GM12865 (cell line): ENCODE measurements around the gene PCDH20.
A peak's percentile ranks its signal among the peaks of the same experiment; 100 is the strongest.
"Not testable (repeated sequence)": the region's sequence is repeated elsewhere in the genome, so short reads cannot be mapped to it uniquely, and the experiment has no call there.

Experiments
- DNase-seq: peaks from one replicate; pipeline ENCODE4 v3.0.0; 2010; ENCODE audit warnings: low read depth
- H3K4me3 ChIP-seq: 2 replicates; pipeline ENCODE4 v1.5.1; 2011; ENCODE audit warnings: mild to moderate bottlenecking, low read depth, low read length, control low read depth
- TF ChIP-seq, protein P1 (sequence below): IDR thresholded peaks from 2 replicates; pipeline ENCODE4 v1.5.1; 2011; ENCODE audit warnings: low read length, control low read depth, low read depth, inconsistent platforms; ENCODE audit not compliant: insufficient read depth; ENCODE audit errors: missing control alignments

PCDH20 gene

DNA sequence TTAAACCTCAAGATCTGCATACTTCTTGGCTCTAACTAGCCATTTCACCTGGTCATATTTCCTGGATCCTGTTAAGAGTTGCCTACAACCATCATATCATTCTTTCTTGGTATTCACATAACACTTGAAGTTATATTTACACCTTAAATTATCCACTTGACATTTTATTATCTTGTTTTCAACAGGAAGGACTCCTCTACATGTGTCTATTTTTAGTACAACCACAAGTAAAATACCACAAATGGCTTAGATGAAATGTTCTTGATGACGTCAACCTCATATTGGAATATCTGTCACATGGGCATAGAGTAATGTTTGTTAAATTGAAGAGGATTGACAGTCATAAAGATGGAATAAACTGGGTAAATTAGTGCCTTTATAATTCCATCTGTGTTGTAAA is 9.4 kb downstream of the PCDH20 start:
- TF ChIP-seq, protein P1, sequence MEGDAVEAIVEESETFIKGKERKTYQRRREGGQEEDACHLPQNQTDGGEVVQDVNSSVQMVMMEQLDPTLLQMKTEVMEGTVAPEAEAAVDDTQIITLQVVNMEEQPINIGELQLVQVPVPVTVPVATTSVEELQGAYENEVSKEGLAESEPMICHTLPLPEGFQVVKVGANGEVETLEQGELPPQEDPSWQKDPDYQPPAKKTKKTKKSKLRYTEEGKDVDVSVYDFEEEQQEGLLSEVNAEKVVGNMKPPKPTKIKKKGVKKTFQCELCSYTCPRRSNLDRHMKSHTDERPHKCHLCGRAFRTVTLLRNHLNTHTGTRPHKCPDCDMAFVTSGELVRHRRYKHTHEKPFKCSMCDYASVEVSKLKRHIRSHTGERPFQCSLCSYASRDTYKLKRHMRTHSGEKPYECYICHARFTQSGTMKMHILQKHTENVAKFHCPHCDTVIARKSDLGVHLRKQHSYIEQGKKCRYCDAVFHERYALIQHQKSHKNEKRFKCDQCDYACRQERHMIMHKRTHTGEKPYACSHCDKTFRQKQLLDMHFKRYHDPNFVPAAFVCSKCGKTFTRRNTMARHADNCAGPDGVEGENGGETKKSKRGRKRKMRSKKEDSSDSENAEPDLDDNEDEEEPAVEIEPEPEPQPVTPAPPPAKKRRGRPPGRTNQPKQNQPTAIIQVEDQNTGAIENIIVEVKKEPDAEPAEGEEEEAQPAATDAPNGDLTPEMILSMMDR, result no peak
- no peak overlapping the region for H3K4me3 ChIP-seq
- DNase-seq, result no peak

DNA sequence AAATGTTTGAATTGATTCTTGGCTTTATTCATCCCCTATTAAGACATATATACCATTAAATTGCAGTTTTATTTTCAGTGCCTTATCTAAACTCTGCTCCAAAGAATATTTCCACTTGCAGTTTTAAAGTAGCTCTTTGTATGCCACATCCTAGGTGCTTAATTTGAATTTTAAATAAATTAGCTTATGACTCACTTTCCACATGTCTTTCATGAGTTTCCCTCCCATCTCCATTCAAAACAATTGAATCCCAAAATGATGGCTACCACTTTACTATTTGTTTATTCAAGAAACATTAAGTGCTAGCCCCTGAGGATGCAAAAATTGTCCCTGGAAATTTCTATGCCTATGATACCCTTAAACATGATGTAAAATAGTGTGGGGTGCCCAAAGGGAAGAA is 19.5 kb downstream of the PCDH20 start:
- H3K4me3 ChIP-seq, result no peak overlapping the region
- no peak for DNase-seq
- TF ChIP-seq, protein P1, result no peak

GRCh38 chr13:61391426-61391825 is 24.2 kb downstream of the PCDH20 start:
- TF ChIP-seq, protein P1, result no peak
- H3K4me3 ChIP-seq, result no peak overlapping the region
- DNase-seq, result peak; percentile 13

- H3K4me3 ChIP-seq, result no peak overlapping the region
- DNase-seq, result no peak
- TF ChIP-seq, protein P1, result no peak
Measured at GRCh38 chr13:61387694-61388093, 28.0 kb downstream of the PCDH20 start.

DNA sequence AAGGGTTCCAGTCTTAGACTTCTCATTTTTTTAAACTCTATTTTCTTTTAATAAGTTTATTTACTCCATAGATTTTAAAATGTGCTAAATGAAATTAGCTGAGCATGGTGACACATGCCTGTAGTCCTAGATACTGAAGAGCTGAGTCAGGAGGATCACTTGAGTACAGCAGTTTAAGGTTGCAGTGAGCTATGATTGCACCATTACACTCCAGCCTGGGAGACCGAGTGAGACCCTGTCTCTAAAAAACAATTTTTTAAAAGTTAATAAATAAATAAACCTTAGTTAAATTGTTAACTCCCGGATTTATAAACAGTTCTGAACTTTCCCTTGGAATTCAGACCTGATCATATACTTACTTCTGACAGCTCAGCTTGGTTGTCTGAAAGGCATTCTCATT is 32.5 kb downstream of the PCDH20 start:
- DNase-seq, result no peak
- TF ChIP-seq, protein P1, result no peak
- H3K4me3 ChIP-seq, result no peak overlapping the region

GRCh38 chr13:61370520-61370919 is 45.1 kb downstream of the PCDH20 start:
- DNase-seq, result peak; percentile 1
- TF ChIP-seq, protein P1, result no peak
- H3K4me3 ChIP-seq, result no peak overlapping the region

GRCh38 chr13:61364690-61365089 is 51.0 kb downstream of the PCDH20 start:
- not testable (repeated sequence) for DNase-seq, H3K4me3 ChIP-seq

- TF ChIP-seq, protein P1, result no peak
- DNase-seq, result no peak
- no peak overlapping the region for H3K4me3 ChIP-seq
Measured at GRCh38 chr13:61362522-61362921, 53.1 kb downstream of the PCDH20 start.
